Epithelial cell of proximal tubule (primary cell): ENCODE results near the gene CACNB2. TPM values are rescaled to one million over a fixed set of nuclear protein-coding genes. Genes with fewer than 3 reads are reported as not detected.

Experiments used
- DNase-seq: peaks from one replicate; pipeline ENCODE4 v3.0.0-alpha.2; 2011; ENCODE audit warnings: low read depth
- H3K4me3 ChIP-seq: 2 replicates; pipeline ENCODE4 v1.5.1; 2011; ENCODE audit warnings: low read depth, mild to moderate bottlenecking, low read length
- CTCF ChIP-seq: conservative IDR thresholded peaks from 2 replicates; pipeline ENCODE4 v1.5.1; 2012; ENCODE audit warnings: low read depth, mild to moderate bottlenecking, low read length
- total RNA-seq: library from RNA; depleted of rRNA; stranded (reverse); fragments of >200 nt; gene quantifications from 2 replicates; pipeline ENCODE4 v1.2.3, GENCODE V29; 2015

Gene CACNB2
- total RNA-seq, 1 donor from 2014 or later: not detected

- TF ChIP-seq CTCF: no peak
- no peak for DNase-seq
- H3K4me3 ChIP-seq: no peak overlapping the region
Observed at GRCh38 chr10:18449611-18450026, 309.4 kb downstream of the CACNB2 start.

DNA sequence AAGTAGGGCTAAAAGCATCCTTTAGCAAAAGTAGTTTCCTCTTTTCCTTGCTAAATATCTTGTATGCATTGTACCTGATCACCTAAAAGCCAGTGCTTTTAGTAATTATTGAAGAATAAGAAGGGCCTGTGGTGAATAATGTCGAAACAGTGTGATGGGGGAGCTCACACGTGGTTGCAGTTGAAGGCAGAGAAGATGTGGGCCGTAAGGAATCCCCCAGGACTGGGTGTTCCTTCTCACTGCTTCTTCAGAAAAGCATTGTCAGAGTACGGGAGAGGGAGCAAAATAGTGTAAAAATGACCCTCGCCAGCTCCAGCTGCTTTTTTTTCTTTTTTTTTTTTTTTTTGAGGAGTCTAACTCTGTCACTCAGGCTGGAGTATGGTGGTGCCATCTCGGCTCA is 310.1 kb downstream of the CACNB2 start:
- no peak overlapping the region for H3K4me3 ChIP-seq
- no peak for DNase-seq
- no peak for TF ChIP-seq CTCF

DNA sequence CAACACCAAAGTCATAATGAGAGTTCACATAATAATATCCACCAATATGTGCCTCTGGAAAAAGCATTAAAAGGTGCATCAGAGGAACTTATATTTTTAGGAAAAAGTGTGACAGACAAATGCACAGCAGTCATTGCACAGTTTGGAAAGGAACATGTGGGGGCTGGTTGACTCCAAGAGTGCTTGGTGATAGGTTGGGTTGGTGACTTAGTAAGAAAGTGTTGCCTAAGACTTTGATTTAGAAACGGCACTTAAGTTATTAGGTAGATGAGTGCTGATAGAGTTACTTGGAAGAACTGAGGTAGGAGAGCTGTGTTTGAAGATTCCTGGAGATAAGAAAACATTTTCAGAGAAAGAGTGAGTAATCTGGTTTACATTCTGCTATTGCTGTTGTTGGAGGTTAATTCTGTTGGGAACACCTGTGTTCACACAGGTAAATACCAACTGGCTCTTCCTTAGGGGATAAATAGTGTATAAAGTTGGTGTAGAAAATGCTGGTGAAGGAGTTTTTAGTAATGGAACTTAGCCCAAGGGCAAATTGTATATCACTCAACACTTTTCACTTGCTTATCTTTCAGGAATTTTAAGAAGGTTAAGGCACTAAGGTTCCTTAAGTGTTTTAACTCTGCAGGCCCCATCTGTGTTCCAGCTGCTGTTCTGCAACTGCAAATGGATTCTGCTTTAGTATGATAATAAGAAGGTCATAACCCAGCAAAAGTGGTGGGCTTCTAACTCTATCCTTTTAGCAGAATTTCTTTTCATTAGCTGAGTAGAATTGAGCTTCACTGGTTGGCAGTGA is 315.1 kb downstream of the CACNB2 start:
- DNase-seq: no peak
- H3K4me3 ChIP-seq: no peak overlapping the region
- TF ChIP-seq CTCF: no peak

GRCh38 chr10:18456984-18457383 is 316.8 kb downstream of the CACNB2 start:
- DNase-seq: no peak
- H3K4me3 ChIP-seq: no peak overlapping the region
- TF ChIP-seq CTCF: peak; percentile 0

DNA sequence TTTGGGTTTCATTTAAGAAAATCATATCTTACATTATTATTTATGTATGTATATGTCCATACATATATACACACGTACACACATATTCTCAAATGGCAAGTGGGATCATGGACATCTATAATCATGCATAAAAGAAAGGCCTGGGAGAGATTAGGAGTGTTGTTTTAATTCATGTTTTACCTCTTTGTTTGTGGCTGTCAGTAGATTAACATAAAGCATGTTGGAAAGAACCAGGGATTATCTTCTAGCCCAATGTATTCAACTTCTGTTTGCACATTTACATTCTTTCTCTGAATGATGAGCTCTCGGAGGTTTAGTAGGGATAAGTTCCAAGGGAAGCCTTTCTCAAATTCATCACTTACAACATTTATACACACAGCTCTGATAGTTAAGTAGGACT is 319.8 kb downstream of the CACNB2 start:
- DNase-seq: no peak
- no peak for TF ChIP-seq CTCF
- H3K4me3 ChIP-seq: no peak overlapping the region

DNA sequence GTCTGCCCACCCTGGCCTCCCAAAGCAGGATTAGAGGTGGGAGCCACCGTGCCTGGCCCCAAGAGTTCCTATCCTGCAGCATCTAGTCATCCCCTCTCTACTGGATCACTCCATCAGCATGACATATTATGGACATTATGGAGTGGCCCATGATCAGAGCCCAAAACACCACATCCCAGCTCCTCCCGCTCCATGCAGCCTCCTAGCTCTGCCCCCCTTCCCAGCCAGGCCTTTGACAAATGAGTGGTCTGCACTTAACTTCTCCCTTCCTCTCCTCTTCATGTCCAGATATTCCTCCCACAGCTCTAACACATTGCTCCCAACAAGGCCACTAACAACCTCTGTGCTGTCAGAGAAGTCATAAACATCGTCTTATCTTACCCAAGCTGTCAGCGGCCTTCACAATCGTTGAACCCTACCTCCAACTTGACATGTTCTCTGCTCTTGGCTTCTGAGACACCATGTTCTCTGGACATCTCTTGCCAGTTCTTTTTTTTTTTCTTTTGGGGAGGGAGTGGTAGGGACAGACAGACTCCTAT is 323.5 kb downstream of the CACNB2 start:
- TF ChIP-seq CTCF: no peak

DNA sequence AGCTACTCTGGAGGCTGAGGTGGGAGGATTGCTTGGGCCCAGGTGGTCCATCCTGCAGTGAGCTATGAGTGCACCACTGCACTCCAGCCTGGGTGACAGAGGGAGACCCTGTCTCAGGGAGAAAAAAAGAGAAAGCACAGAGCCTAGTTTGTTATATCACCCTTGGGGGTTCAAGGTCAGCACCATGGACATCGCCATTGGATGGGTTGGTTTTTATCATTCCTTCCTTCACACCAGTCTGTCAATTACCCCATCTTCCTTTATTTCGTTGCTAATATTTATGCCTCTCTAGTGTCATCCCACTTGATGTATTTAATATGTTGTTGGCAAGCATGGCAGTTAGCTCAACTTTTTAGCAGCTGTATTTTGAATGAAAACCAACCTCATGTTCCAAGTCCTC is 328.9 kb downstream of the CACNB2 start:
- H3K4me3 ChIP-seq: no peak overlapping the region
- no peak for TF ChIP-seq CTCF
- DNase-seq: no peak

More for the DNA sequence above, 323.5 kb downstream of the CACNB2 start:
- DNase-seq: no peak
- H3K4me3 ChIP-seq: no peak overlapping the region
